HepG2 (cell line): Measurements from ENCODE around the gene TBC1D20. TPM values are rescaled to one million over a fixed set of nuclear protein-coding genes. Genes with fewer than 3 reads are reported as not detected.

ENCODE experiments used
- ATAC-seq: fragments of 200-7000 bp; cut with Tn5 transposase; 3 replicates; pipeline ENCODE4 v1.9.1; 2020; ENCODE audit warnings: mild to moderate bottlenecking, moderate library complexity
- BruUV-seq: library from RNA; stranded (reverse); fragments of 400-500 nt; replicated peaks from 2 replicates; lab custom pipeline; 2021; lab: Mats Ljungman, UMichigan
- CTCF ChIA-PET: fragments of 300-600 bp; formaldehyde crosslinking; extraction: SDS; loops from one replicate; lab custom pipeline; 2021; ENCODE audit warnings: low total read pairs, inconsistent platforms, low intra/inter-chr PET ratio; lab: Yijun Ruan, JAX
- POLR2A ChIA-PET: fragments of 350-600 bp; sonication (Branson Sonifier 250); formaldehyde crosslinking; loops from one replicate; lab custom pipeline; 2020; ENCODE audit warnings: antibody characterized with exemption, inconsistent platforms; lab: Yijun Ruan, JAX
- DNase-seq: peaks from one replicate; pipeline ENCODE4 v3.0.0-alpha.2; 2015; ENCODE audit warnings: low spot score
- FAIRE-seq: peaks from 3 replicates; lab custom pipeline; 2011; peaks lifted over from hg19 to GRCh38; lab: Jason Lieb, UNC
- H2AFZ ChIP-seq: one replicate; pipeline ENCODE4 v1.6.1; 2011; ENCODE audit warnings: low read length, inconsistent platforms
- H3K27ac ChIP-seq: fragments of 300-600 bp; 3 replicates; pipeline ENCODE4 v1.8.0; 2011; ENCODE audit warnings: mixed run types, mild to moderate bottlenecking, mixed read lengths, low read length, inconsistent platforms; ENCODE audit not compliant: insufficient read depth; ENCODE audit errors: extremely low read length
- H3K27me3 ChIP-seq, 2 experiments: fragments of 200-600 bp in 1 of 2; 2 replicates in 1 of 2; 3 replicates in 1 of 2; pipeline versions ENCODE4 v1.6.0 to v1.8.0; 2011; ENCODE audit warnings: low read length in 2 of 2, mild to moderate bottlenecking in 2 of 2, moderate library complexity in 2 of 2, inconsistent platforms in 1 of 2; ENCODE audit not compliant: insufficient read depth in 2 of 2, control insufficient read depth in 1 of 2
- H3K36me3 ChIP-seq, 2 experiments: fragments of 200-600 bp in 1 of 2; replicated peaks in 1 of 2; 2 replicates in 1 of 2; 3 replicates in 1 of 2; pipeline versions ENCODE4 v1.5.1 to v1.8.0; 2011; ENCODE audit warnings: low read length in 2 of 2, inconsistent platforms in 1 of 2; ENCODE audit not compliant: insufficient read depth in 2 of 2, control insufficient read depth in 1 of 2
- H3K4me1 ChIP-seq: 2 replicates; pipeline ENCODE4 v1.5.1; 2012; ENCODE audit warnings: low read length, inconsistent platforms; ENCODE audit not compliant: insufficient read depth
- H3K4me2 ChIP-seq: 2 replicates; pipeline ENCODE4 v1.6.0; 2011; ENCODE audit warnings: low read depth, low read length, inconsistent platforms
- H3K4me3 ChIP-seq, 3 experiments: fragments of 200-600 bp in 1 of 3; sonication (generic), shearing (Covaris generic) in 1 of 3; replicated peaks in 1 of 3; 2 replicates each; pipeline ENCODE4 v1.5.1; 2011 to 2016; ENCODE audit warnings: low read length in 3 of 3, inconsistent platforms in 2 of 3, low read depth in 2 of 3, mild to moderate bottlenecking in 2 of 3, control low read depth in 1 of 3, mixed read lengths in 1 of 3; ENCODE audit not compliant: insufficient read depth in 1 of 3
- H3K79me2 ChIP-seq: one replicate; pipeline ENCODE4 v1.6.1; 2011; ENCODE audit warnings: low read length, inconsistent platforms; ENCODE audit not compliant: insufficient read depth
- H3K9ac ChIP-seq: 2 replicates; pipeline ENCODE4 v1.6.0; 2011; ENCODE audit warnings: mild to moderate bottlenecking, low read depth, low read length, inconsistent platforms; ENCODE audit not compliant: insufficient read depth
- H3K9me3 ChIP-seq: 2 replicates; pipeline ENCODE4 v1.5.1; 2012; ENCODE audit warnings: mild to moderate bottlenecking, low read length
- H4K20me1 ChIP-seq: 2 replicates; pipeline ENCODE4 v1.6.0; 2011; ENCODE audit warnings: inconsistent platforms, mild to moderate bottlenecking, low read length, moderate library complexity; ENCODE audit not compliant: insufficient read depth
- AFF4 ChIP-seq: sonication (generic); formaldehyde crosslinking; IDR thresholded peaks from 2 replicates; pipeline ENCODE4 v1.4.0; 2020; ENCODE audit warnings: missing genetic modification reagents
- BCL6 ChIP-seq: IDR thresholded peaks from 2 replicates; pipeline ENCODE4 v1.6.1; 2016; ENCODE audit warnings: missing genetic modification reagents, missing compliant biosample characterization
- ESRRA ChIP-seq: sonication (generic); formaldehyde crosslinking; IDR thresholded peaks from 2 replicates; pipeline ENCODE4 v1.5.1; 2020; ENCODE audit warnings: mild to moderate bottlenecking, low read depth, missing genetic modification reagents
- KDM1A ChIP-seq: IDR thresholded peaks from 2 replicates; pipeline ENCODE4 v1.6.1; 2016; ENCODE audit warnings: missing compliant biosample characterization
- RARA ChIP-seq: IDR thresholded peaks from 2 replicates; pipeline ENCODE4 v1.6.1; 2016; ENCODE audit warnings: missing genetic modification reagents, missing compliant biosample characterization
- RNF2 ChIP-seq: fragments of 450-650 bp; conservative IDR thresholded peaks from 2 replicates; pipeline ENCODE4 v1.6.1; 2016; ENCODE audit warnings: low read depth
- ZBTB10 ChIP-seq: sonication (generic); formaldehyde crosslinking; IDR thresholded peaks from 2 replicates; pipeline ENCODE4 v1.4.0; 2020; ENCODE audit warnings: missing genetic modification reagents, borderline replicate concordance
- ZNF207 ChIP-seq: fragments of 450-650 bp; IDR thresholded peaks from 2 replicates; pipeline ENCODE4 v1.6.1; 2016; ENCODE audit warnings: antibody characterized with exemption, borderline replicate concordance
- ZNF431 ChIP-seq: sonication (generic); formaldehyde crosslinking; IDR thresholded peaks from 2 replicates; pipeline ENCODE4 v1.9.0; 2022; ENCODE audit warnings: missing genetic modification reagents, low read depth, mild to moderate bottlenecking, borderline replicate concordance
- ZNF460 ChIP-seq: sonication (generic); formaldehyde crosslinking; IDR thresholded peaks from 2 replicates; pipeline ENCODE4 v1.5.1; 2020; ENCODE audit warnings: missing genetic modification reagents, mild to moderate bottlenecking, borderline replicate concordance
- ZNF75D ChIP-seq: sonication (generic); formaldehyde crosslinking; IDR thresholded peaks from 2 replicates; pipeline ENCODE4 v1.8.1; 2023; ENCODE audit warnings: missing genetic modification reagents, mild to moderate bottlenecking, borderline replicate concordance
- WGBS: methylation state at CpG from one replicate; pipeline ENCODE4 v1.1.6; 2017; ENCODE audit warnings: low lambda C conversion rate; 5-methylcytosine and 5-hydroxymethylcytosine counted together
- in situ Hi-C: cut with HindIII; loops from 2 replicates; pipeline ENCODE4 v1.10.0; 2017; ENCODE audit warnings: low pct_unique_long_range_greater_than_20kb; ENCODE audit not compliant: extremely low pct_ligation_motif_present
- intact Hi-C: fragments of 100-400 bp; cut with micrococcal nuclease; formaldehyde crosslinking; loops from one replicate; pipeline ENCODE4 v1.10.0; 2022; ENCODE audit not compliant: unreplicated experiment
- polyA plus RNA-seq, 8 experiments: library from polyadenylated mRNA; depleted of rRNA in 3 of 8; stranded (reverse) in 7 of 8; unstranded in 1 of 8; fragments of >200 nt; fragmentation: Illumina TruSeq in 4 of 8; extraction: Trizol in 4 of 8; gene quantifications; 2 replicates each; pipeline versions ENCODE4 v1.2.1 to v1.2.3, GENCODE V29; 2011 to 2016; ENCODE audit warnings: low read depth in 4 of 8, missing spikeins in 1 of 8, mixed read lengths in 1 of 8; ENCODE audit not compliant: insufficient read depth in 1 of 8
- total RNA-seq, 5 experiments: library from RNA; depleted of rRNA; stranded (reverse); fragments of >200 nt; fragmentation: Illumina TruSeq; extraction: Trizol; gene quantifications; 2 replicates each; pipeline ENCODE4 v1.2.3, GENCODE V29; 2016; ENCODE audit warnings: low read depth in 1 of 5
- TF ChIP-seq, protein P1 (sequence below): sonication (generic); formaldehyde crosslinking; IDR thresholded peaks from 2 replicates; pipeline ENCODE4 v1.4.0; 2020; ENCODE audit warnings: mild to moderate bottlenecking, missing genetic modification reagents
- TF ChIP-seq, protein P2 (sequence below): sonication (generic); formaldehyde crosslinking; IDR thresholded peaks from 2 replicates; pipeline ENCODE4 v1.5.1; 2020; ENCODE audit warnings: mild to moderate bottlenecking, missing genetic modification reagents, moderate library complexity

The TBC1D20 gene
- total and polyA plus RNA-seq, 2 of the 13 experiments (the other 11 are each of a cell fraction or from before 2014, with no cell fraction given): 36.6 to 47.1 TPM

DNA sequence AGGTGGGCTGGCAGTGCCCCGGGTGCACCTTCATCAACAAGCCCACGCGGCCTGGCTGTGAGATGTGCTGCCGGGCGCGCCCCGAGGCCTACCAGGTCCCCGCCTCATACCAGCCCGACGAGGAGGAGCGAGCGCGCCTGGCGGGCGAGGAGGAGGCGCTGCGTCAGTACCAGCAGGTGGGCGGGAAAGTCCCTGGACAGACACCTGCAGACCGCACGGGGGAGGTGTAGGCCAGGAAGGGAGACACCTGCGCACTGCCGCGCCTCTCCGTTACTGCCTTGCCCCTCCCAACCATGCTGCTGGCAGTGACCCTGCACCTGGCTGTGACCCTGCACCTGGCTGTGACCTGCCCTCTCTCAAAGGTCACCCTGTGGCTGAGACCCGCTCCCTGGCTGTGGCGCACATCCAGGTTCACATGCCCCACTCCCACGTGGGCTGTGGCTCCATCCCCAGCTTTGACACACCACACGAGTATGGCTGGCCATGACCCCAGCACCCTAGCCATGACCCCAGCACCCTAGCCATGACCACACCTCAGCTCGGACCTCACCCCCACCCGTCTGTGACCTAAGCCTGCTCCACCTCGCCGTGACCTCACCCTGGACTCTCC, 42.7 kb downstream of the TBC1D20 start:
- WGBS: 95% methylated on average over 32 of the region's 32 CpGs
- ChIA-PET CTCF (no interaction called here), POLR2A (interaction anchor here (1.4 kb wide), 2 partner anchors 10 to 57 kb away, joined by 3 read pairs; no protein-coding TSS in a partner anchor)
- intact Hi-C loops (no loop called here), in situ Hi-C loops (no loop called here)
- H4K20me1 ChIP-seq: no peaks in the 10 kb centered on the region
- no peak for FAIRE-seq
- H3K36me3 ChIP-seq: peaks cover 54 to 82% of the 10 kb centered on the region in 2 experiments
- ATAC-seq: peak; percentile 23
- H3K27ac ChIP-seq: no peak overlapping the region
- peaks cover 12% of the 10 kb centered on the region for H3K79me2 ChIP-seq
- no peak overlapping the region for H3K4me3 ChIP-seq
- H2AFZ ChIP-seq: no peak overlapping the region
- DNase-seq: no peak
- no TSS peak for BruUV-seq
- peaks cover 12% of the 10 kb centered on the region for H3K4me1 ChIP-seq
- no peaks in the 10 kb centered on the region for H3K27me3 ChIP-seq
- no peak overlapping the region for H3K4me2 ChIP-seq
- no peak overlapping the region for H3K9ac ChIP-seq
- H3K9me3 ChIP-seq: no peaks in the 10 kb centered on the region
- TF ChIP-seq AFF4: no peak
- TF ChIP-seq RNF2: no peak
- TF ChIP-seq RARA (CRISPR knock-in tag): peak; percentile 16; the same call in 1 of the 2 replicates
- TF ChIP-seq, protein P1, sequence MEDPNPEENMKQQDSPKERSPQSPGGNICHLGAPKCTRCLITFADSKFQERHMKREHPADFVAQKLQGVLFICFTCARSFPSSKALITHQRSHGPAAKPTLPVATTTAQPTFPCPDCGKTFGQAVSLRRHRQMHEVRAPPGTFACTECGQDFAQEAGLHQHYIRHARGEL: no peak
- TF ChIP-seq KDM1A (CRISPR knock-in tag): no peak
- TF ChIP-seq ZNF460: no peak
- TF ChIP-seq ZNF75D (CRISPR knock-in tag): no peak
- TF ChIP-seq ESRRA (CRISPR knock-in tag): no peak
- no peak for TF ChIP-seq ZNF207
- TF ChIP-seq, protein P2, sequence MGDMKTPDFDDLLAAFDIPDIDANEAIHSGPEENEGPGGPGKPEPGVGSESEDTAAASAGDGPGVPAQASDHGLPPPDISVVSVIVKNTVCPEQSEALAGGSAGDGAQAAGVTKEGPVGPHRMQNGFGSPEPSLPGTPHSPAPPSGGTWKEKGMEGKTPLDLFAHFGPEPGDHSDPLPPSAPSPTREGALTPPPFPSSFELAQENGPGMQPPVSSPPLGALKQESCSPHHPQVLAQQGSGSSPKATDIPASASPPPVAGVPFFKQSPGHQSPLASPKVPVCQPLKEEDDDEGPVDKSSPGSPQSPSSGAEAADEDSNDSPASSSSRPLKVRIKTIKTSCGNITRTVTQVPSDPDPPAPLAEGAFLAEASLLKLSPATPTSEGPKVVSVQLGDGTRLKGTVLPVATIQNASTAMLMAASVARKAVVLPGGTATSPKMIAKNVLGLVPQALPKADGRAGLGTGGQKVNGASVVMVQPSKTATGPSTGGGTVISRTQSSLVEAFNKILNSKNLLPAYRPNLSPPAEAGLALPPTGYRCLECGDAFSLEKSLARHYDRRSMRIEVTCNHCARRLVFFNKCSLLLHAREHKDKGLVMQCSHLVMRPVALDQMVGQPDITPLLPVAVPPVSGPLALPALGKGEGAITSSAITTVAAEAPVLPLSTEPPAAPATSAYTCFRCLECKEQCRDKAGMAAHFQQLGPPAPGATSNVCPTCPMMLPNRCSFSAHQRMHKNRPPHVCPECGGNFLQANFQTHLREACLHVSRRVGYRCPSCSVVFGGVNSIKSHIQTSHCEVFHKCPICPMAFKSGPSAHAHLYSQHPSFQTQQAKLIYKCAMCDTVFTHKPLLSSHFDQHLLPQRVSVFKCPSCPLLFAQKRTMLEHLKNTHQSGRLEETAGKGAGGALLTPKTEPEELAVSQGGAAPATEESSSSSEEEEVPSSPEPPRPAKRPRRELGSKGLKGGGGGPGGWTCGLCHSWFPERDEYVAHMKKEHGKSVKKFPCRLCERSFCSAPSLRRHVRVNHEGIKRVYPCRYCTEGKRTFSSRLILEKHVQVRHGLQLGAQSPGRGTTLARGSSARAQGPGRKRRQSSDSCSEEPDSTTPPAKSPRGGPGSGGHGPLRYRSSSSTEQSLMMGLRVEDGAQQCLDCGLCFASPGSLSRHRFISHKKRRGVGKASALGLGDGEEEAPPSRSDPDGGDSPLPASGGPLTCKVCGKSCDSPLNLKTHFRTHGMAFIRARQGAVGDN: peak; percentile 45; the same call in 1 of the 2 replicates
- no peak for TF ChIP-seq ZBTB10
- no peak for TF ChIP-seq ZNF431 (CRISPR knock-in tag)
- no peak for TF ChIP-seq BCL6 (CRISPR knock-in tag)
